ENCODE measurements around the gene CERS2.
A peak's percentile ranks its signal among the peaks of the same experiment; 100 is the strongest.

Gene CERS2, protein sequence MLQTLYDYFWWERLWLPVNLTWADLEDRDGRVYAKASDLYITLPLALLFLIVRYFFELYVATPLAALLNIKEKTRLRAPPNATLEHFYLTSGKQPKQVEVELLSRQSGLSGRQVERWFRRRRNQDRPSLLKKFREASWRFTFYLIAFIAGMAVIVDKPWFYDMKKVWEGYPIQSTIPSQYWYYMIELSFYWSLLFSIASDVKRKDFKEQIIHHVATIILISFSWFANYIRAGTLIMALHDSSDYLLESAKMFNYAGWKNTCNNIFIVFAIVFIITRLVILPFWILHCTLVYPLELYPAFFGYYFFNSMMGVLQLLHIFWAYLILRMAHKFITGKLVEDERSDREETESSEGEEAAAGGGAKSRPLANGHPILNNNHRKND

GRCh38 chr1:150974580-150975478 is at the start of gene CERS2:
CERS2 (minus strand) TSS chr1:150974835; CDS start chr1:150969090, 5,745 bp downstream.
- peak; percentile 81 for DNase-seq

DNA sequence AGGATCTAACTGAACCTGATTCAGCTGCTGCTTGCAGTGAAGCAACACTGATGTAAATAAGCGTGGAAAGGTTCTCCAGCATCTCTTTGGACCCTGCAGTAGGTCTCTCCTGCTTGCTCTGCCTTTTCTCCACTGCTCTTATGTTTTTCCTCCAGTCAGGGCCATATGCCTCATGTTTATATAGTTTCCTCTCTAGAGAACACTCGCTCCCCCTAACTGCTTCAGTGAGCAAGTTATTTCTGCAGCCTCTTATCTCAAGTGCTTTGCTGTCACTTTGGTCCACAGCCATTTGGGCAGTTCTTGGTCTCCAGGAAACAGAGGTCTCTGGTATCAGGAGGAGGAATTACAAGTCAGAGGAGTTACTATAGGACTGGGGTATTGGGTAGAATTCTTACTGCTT is 38.9 kb upstream of the CERS2 start:
- DNase-seq: peak; percentile 90

- no peak for DNase-seq
Observed at GRCh38 chr1:151012684-151013471, 38.2 kb upstream of the CERS2 start.

DNA sequence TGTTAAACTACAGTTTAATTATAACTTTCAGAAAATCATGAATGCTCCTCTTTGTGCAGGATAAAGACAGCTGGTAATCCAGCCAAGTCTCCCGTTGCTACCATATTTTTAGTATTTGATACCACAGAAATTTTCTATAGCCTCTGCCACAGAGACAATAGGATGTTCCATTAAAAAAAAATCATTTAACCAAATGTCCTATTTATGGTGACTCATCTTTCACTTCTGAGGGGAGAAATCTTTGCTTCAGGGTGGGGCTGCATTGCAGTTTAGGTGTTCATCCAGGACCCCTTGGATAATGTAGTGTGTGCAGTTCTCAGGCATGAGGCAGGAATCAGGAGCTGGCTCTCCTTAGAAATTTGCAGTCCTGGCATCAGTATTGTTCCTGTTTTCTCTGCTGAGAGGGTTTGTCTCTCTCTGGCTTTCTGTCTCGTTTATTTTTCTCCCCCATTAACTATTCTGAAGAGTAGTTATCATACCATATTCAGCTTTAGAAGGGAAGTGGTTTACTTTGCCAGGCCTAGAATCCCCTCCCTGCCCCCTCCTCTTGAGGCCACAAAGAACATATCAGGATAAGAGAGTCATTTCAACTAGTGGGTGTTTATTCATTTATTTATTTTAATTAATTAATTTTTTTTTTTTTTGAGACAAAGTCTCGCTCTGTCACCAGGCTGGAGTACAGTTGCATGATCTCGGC is 36.7 kb upstream of the CERS2 start:
- peak; percentile 84 for DNase-seq

DNA sequence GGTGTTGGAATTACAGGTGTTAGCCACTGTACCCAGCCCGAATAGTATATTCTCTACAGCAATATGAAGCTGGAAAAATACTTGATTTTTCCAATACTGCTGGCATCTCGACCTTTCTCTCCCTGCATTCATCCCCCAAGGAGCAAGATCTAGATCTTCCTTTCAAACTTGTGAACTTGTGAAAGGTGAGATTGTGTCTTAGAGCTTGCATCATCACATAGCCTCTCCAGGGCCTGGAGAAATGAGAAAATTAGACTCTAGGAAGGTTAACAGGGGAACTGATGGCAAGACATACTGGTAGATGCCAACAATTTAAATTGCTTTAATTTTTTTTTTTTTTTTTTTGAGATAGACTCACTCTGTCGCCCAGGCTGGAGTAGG is 35.7 kb upstream of the CERS2 start:
- DNase-seq: peak; percentile 27

DNA sequence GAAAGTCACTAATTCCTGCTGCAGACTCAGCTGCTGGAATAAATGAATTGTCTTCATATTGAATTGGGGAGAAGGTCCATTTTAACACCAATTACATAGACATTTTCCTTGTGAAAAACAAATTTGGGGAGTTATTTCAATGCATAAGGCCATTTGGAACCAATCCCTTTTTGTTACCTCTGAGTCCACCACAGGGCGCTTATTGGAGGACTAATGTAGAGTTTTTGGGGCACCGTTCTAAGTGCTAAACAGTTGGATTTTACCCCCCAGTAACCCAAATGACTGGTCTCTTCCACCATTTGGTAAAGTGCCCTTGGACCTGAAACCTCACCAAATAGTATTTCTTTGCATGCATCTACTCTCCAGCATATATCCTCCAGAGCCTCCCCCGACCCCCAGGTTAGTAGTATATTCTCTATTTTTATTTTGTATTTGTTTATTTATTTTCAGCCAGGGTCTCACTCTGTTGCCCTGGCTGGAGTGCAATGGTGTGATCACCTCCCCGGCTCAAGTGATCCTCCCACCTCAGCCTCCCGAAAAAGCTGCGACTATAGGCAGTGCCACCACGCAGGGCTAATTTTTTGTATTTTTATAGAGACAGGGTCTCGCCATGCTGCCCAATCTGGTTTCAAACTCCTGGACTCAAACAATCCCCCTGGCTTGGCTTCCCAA is 35.2 kb upstream of the CERS2 start:
- no peak for DNase-seq

- peak; percentile 48 for DNase-seq
Observed at GRCh38 chr1:151009206-151009587, 34.6 kb upstream of the CERS2 start.

GRCh38 chr1:151008244-151009205 is 33.9 kb upstream of the CERS2 start, which contains the start of gene PRUNE1:
PRUNE1 (plus strand) TSS chr1:151008449; CDS start chr1:151008633, 184 bp downstream.
- DNase-seq: peak; percentile 99

DNA sequence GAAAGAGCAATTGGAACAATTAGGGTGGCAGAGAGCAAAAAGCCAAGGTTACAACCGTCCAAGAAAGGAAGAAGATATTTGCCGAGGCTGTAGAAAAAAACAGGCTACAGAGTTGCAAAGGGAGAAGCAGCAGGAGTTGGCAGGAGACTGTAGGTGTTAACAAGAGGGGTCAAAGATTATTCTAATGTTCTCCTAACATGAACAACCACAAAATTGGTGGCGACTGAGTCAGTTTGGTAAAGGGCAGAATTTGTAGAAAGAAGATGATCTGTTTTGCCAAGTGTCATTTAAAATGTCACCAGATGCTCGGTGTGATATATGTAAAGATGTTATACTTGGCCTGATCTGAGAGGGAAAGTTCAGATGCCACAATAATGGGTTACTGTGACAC is 33.2 kb upstream of the CERS2 start:
- DNase-seq: no peak

- DNase-seq: peak; percentile 93
Observed at GRCh38 chr1:151006327-151007052, 31.9 kb upstream of the CERS2 start, which contains the start of gene MINDY1. MINDY1 (minus strand) TSS chr1:151006902; CDS start chr1:151002617, 4,285 bp downstream.

- peak; percentile 63 for DNase-seq
Observed at GRCh38 chr1:151005729-151006319, 31.2 kb upstream of the CERS2 start.

- peak; percentile 39 for DNase-seq
Observed at GRCh38 chr1:151003180-151003579, 28.5 kb upstream of the CERS2 start.

DNA sequence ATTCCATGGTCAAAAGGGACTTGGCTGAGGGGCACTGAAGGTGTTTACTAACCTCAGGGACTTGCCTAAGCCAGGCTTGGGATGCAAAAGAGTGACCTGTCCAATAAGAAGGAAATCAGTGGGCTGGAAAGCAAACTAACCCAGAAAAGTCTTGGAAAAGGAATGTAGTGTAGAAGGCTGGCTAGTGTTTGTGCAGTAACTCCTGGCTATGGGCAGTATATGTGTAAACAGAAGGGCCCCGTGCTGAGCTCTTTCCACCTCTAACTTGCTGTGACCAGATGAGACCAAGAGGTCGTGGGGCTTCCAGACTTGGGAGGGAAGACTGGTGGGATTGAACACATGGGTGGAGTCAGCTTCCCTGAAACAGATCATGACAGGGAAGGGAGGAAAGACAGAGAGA is 28.0 kb upstream of the CERS2 start:
- no peak for DNase-seq

GRCh38 chr1:151002051-151002450 is 27.4 kb upstream of the CERS2 start:
- DNase-seq: no peak

- DNase-seq: no peak
Observed at GRCh38 chr1:151001602-151002001, 27.0 kb upstream of the CERS2 start.

DNA sequence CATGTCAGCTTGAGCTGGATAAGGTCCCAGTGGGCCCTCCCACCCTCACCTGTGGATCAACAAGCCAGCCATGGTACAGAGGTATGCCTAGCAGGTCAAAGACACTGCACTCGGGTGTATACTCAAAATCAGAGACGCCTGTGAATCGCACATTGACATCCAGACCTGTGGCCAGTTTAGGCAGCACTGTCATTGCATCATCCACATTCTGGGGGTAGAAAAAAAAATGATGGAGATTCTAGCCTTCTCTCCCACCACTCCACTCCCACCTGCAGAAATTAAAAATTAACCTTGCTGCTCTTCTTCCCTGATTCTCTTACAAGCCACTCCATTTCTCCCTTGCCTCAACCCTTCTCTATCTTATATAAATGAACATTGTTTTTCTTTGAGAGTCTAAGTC is 25.8 kb upstream of the CERS2 start:
- DNase-seq: no peak

GRCh38 chr1:150999926-151000325 is 25.3 kb upstream of the CERS2 start:
- DNase-seq: no peak

DNA sequence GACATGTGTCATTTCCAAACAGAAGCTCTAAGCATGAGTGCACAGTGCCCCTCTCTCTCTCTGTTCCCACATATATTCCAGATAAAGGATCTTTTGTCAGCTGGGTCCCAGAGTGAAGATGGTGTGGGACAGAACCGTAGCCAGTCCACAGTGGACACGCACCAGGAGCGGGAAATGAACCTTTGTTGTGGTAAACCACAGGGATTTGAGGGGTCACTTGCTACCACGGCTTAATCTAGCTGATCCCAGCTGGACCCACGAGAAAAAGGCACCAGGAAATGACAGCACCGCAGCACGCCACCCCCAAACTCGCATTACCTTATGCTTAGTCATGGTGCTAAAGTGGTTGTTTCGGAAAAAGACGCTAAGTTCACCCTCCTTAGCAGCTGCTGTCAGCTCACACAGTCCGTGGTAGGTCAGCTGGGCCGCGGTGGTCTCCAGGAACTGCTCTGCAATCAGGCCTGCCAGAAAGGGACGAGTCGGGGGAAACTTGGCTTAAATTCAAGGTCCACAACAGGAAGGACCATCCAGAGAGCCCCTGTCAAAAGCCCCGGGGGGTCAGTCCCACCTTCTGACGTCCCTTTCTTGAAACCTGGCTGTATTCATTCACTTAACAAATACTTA is 24.5 kb upstream of the CERS2 start:
- no peak for DNase-seq

- no peak for DNase-seq
Observed at GRCh38 chr1:150997949-150998348, 23.3 kb upstream of the CERS2 start.

Measured in OCI-M1 (cell line).